ENCODE data around the gene DAPP1.
"Not testable (repeated sequence)": the region's sequence is repeated elsewhere in the genome, so short reads cannot be mapped to it uniquely, and the experiment has no call there.

DAPP1 gene

GRCh38 chr4:99822734-99823133, 6.1 kb downstream of the DAPP1 start:
- Histone ChIP-seq H3K4me1 (ENCODE audit: control insufficient read depth in 5 of 5, insufficient read depth in 5 of 5, low read length in 5 of 5) (peaks cover 0 to 3% (median 0%) of the 10 kb centered on the region in 5 donors), H3K9me3 (ENCODE audit: control insufficient read depth in 5 of 5, low read length in 5 of 5) (no peaks in the 10 kb centered on the region), H3K9ac (ENCODE audit: low read length in 5 of 5) (no peak overlapping the region), H3K4me3 (ENCODE audit: low read depth in 1 of 5, low read length in 5 of 5) (no peak overlapping the region), H3K36me3 (ENCODE audit: control insufficient read depth in 5 of 5, insufficient read depth in 5 of 5, low read length in 5 of 5) (no peaks in the 10 kb centered on the region), H3K27me3 (ENCODE audit: control insufficient read depth in 5 of 5, insufficient read depth in 4 of 5, low read length in 5 of 5) (no peaks in the 10 kb centered on the region), H3K27ac (ENCODE audit: low read depth, low read length) (no peak overlapping the region)

- H3K9me3 ChIP-seq (ENCODE audit: control insufficient read depth in 5 of 5, low read length in 5 of 5): no peaks in the 10 kb centered on the region
- no peak overlapping the region for H3K4me3 ChIP-seq (ENCODE audit: low read depth in 1 of 5, low read length in 5 of 5)
- no peaks in the 10 kb centered on the region for H3K27me3 ChIP-seq (ENCODE audit: control insufficient read depth in 5 of 5, insufficient read depth in 4 of 5, low read length in 5 of 5)
- no peak overlapping the region for H3K27ac ChIP-seq (ENCODE audit: low read depth, low read length)
- H3K4me1 ChIP-seq (ENCODE audit: control insufficient read depth in 5 of 5, insufficient read depth in 5 of 5, low read length in 5 of 5): peaks cover 0 to 3% (median 0%) of the 10 kb centered on the region in 5 donors
- no peak overlapping the region for H3K9ac ChIP-seq (ENCODE audit: low read length in 5 of 5)
- no peaks in the 10 kb centered on the region for H3K36me3 ChIP-seq (ENCODE audit: control insufficient read depth in 5 of 5, insufficient read depth in 5 of 5, low read length in 5 of 5)
Measured at GRCh38 chr4:99824070-99824599, 7.5 kb downstream of the DAPP1 start.

DNA sequence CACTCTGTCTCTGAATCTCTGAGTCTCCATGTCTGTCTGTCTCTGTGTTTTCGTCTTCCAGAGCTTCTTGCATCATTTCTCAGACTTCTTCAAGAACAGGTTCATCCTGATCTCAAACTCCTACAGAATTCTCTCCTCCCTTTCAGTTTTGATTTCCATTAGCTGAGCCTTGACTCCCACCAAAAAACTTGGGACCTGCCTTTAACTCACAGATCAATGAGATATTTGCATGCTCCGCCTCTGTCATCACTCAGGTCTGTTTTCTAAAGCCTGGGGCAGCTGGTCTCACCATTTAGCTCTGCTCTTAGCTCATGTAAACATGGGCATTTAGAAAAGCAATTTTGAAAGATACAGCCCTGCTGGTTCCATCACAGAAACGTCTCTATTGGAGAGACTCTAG, 8.6 kb downstream of the DAPP1 start:
- Histone ChIP-seq H3K27ac (ENCODE audit: low read depth, low read length) (no peak overlapping the region), H3K36me3 (ENCODE audit: control insufficient read depth in 5 of 5, insufficient read depth in 5 of 5, low read length in 5 of 5) (no peaks in the 10 kb centered on the region), H3K4me1 (ENCODE audit: control insufficient read depth in 5 of 5, insufficient read depth in 5 of 5, low read length in 5 of 5) (peaks cover 0 to 3% (median 0%) of the 10 kb centered on the region in 5 donors), H3K9ac (ENCODE audit: low read length in 5 of 5) (no peak overlapping the region), H3K27me3 (ENCODE audit: control insufficient read depth in 5 of 5, insufficient read depth in 4 of 5, low read length in 5 of 5) (no peaks in the 10 kb centered on the region), H3K9me3 (ENCODE audit: control insufficient read depth in 5 of 5, low read length in 5 of 5) (no peaks in the 10 kb centered on the region), H3K4me3 (ENCODE audit: low read depth in 1 of 5, low read length in 5 of 5) (no peak overlapping the region)

- Histone ChIP-seq H3K27ac (ENCODE audit: low read depth, low read length) (no peak overlapping the region), H3K27me3 (ENCODE audit: control insufficient read depth in 5 of 5, insufficient read depth in 4 of 5, low read length in 5 of 5) (no peaks in the 10 kb centered on the region), H3K36me3 (ENCODE audit: control insufficient read depth in 5 of 5, insufficient read depth in 5 of 5, low read length in 5 of 5) (no peaks in the 10 kb centered on the region), H3K4me3 (ENCODE audit: low read depth in 1 of 5, low read length in 5 of 5) (no peak overlapping the region), H3K9me3 (ENCODE audit: control insufficient read depth in 5 of 5, low read length in 5 of 5) (no peaks in the 10 kb centered on the region), H3K9ac (ENCODE audit: low read length in 5 of 5) (no peak overlapping the region), H3K4me1 (ENCODE audit: control insufficient read depth in 5 of 5, insufficient read depth in 5 of 5, low read length in 5 of 5) (peaks cover 0 to 3% (median 0%) of the 10 kb centered on the region in 5 donors)
Measured at GRCh38 chr4:99826016-99826415, 9.4 kb downstream of the DAPP1 start.

GRCh38 chr4:99827454-99827853, 10.8 kb downstream of the DAPP1 start:
- Histone ChIP-seq H3K9ac (ENCODE audit: low read length in 5 of 5) (no peak overlapping the region), H3K27me3 (ENCODE audit: control insufficient read depth in 5 of 5, insufficient read depth in 4 of 5, low read length in 5 of 5) (no peaks in the 10 kb centered on the region), H3K9me3 (ENCODE audit: control insufficient read depth in 5 of 5, low read length in 5 of 5) (no peaks in the 10 kb centered on the region), H3K27ac (ENCODE audit: low read depth, low read length) (no peak overlapping the region), H3K36me3 (ENCODE audit: control insufficient read depth in 5 of 5, insufficient read depth in 5 of 5, low read length in 5 of 5) (no peaks in the 10 kb centered on the region), H3K4me3 (ENCODE audit: low read depth in 1 of 5, low read length in 5 of 5) (no peak overlapping the region), H3K4me1 (ENCODE audit: control insufficient read depth in 5 of 5, insufficient read depth in 5 of 5, low read length in 5 of 5) (no peaks in the 10 kb centered on the region)

- no peak overlapping the region for H3K9ac ChIP-seq (ENCODE audit: low read length in 5 of 5)
- H3K4me3 ChIP-seq (ENCODE audit: low read depth in 1 of 5, low read length in 5 of 5): no peak overlapping the region
- H3K36me3 ChIP-seq (ENCODE audit: control insufficient read depth in 5 of 5, insufficient read depth in 5 of 5, low read length in 5 of 5): no peaks in the 10 kb centered on the region
- H3K9me3 ChIP-seq (ENCODE audit: control insufficient read depth in 5 of 5, low read length in 5 of 5): no peaks in the 10 kb centered on the region
- no peaks in the 10 kb centered on the region for H3K27me3 ChIP-seq (ENCODE audit: control insufficient read depth in 5 of 5, insufficient read depth in 4 of 5, low read length in 5 of 5)
- no peaks in the 10 kb centered on the region for H3K4me1 ChIP-seq (ENCODE audit: control insufficient read depth in 5 of 5, insufficient read depth in 5 of 5, low read length in 5 of 5)
- no peak overlapping the region for H3K27ac ChIP-seq (ENCODE audit: low read depth, low read length)
Measured at GRCh38 chr4:99827857-99828256, 11.2 kb downstream of the DAPP1 start.

GRCh38 chr4:99828477-99828876, 11.8 kb downstream of the DAPP1 start:
- no peak overlapping the region for H3K4me3 ChIP-seq (ENCODE audit: low read depth in 1 of 5, low read length in 5 of 5)
- no peaks in the 10 kb centered on the region for H3K36me3 ChIP-seq (ENCODE audit: control insufficient read depth in 5 of 5, insufficient read depth in 5 of 5, low read length in 5 of 5)
- no peak overlapping the region for H3K27ac ChIP-seq (ENCODE audit: low read depth, low read length)
- H3K4me1 ChIP-seq (ENCODE audit: control insufficient read depth in 5 of 5, insufficient read depth in 5 of 5, low read length in 5 of 5): no peaks in the 10 kb centered on the region
- no peaks in the 10 kb centered on the region for H3K27me3 ChIP-seq (ENCODE audit: control insufficient read depth in 5 of 5, insufficient read depth in 4 of 5, low read length in 5 of 5)
- no peaks in the 10 kb centered on the region for H3K9me3 ChIP-seq (ENCODE audit: control insufficient read depth in 5 of 5, low read length in 5 of 5)
- H3K9ac ChIP-seq (ENCODE audit: low read length in 5 of 5): no peak overlapping the region

DNA sequence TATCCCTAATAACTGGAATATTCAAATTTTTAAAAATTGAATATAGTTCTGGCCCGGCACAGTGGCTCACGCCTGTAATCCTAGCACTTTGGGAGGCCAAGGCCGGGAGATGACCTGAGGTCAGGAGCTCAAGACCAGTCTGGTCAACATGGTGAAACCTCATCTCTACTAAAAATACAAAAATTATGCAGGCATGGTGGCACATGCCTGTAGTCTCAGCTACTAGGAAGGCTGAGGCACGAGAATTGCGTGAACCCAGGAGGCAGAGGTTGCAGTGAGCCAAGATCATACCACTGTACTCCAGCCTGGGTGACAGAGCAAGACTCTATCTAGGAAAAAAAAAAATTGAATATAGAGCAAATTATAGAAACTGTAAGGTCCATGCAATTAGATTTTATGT, 13.4 kb downstream of the DAPP1 start:
- not testable (repeated sequence) for H3K9me3 ChIP-seq (ENCODE audit: control insufficient read depth in 5 of 5, low read length in 5 of 5); H3K4me3 ChIP-seq (ENCODE audit: low read depth in 1 of 5, low read length in 5 of 5); H3K27me3 ChIP-seq (ENCODE audit: control insufficient read depth in 5 of 5, insufficient read depth in 4 of 5, low read length in 5 of 5); H3K4me1 ChIP-seq (ENCODE audit: control insufficient read depth in 5 of 5, insufficient read depth in 5 of 5, low read length in 5 of 5); H3K36me3 ChIP-seq (ENCODE audit: control insufficient read depth in 5 of 5, insufficient read depth in 5 of 5, low read length in 5 of 5); H3K27ac ChIP-seq (ENCODE audit: low read depth, low read length); H3K9ac ChIP-seq (ENCODE audit: low read length in 5 of 5)

GRCh38 chr4:99832321-99832720, 15.7 kb downstream of the DAPP1 start:
- Histone ChIP-seq H3K36me3 (ENCODE audit: control insufficient read depth in 5 of 5, insufficient read depth in 5 of 5, low read length in 5 of 5) (peaks cover 0 to 7% (median 0%) of the 10 kb centered on the region in 5 donors), H3K9me3 (ENCODE audit: control insufficient read depth in 5 of 5, low read length in 5 of 5) (no peaks in the 10 kb centered on the region), H3K4me1 (ENCODE audit: control insufficient read depth in 5 of 5, insufficient read depth in 5 of 5, low read length in 5 of 5) (no peaks in the 10 kb centered on the region), H3K27ac (ENCODE audit: low read depth, low read length) (no peak overlapping the region), H3K9ac (ENCODE audit: low read length in 5 of 5) (no peak overlapping the region), H3K4me3 (ENCODE audit: low read depth in 1 of 5, low read length in 5 of 5) (no peak overlapping the region), H3K27me3 (ENCODE audit: control insufficient read depth in 5 of 5, insufficient read depth in 4 of 5, low read length in 5 of 5) (no peaks in the 10 kb centered on the region)

DNA sequence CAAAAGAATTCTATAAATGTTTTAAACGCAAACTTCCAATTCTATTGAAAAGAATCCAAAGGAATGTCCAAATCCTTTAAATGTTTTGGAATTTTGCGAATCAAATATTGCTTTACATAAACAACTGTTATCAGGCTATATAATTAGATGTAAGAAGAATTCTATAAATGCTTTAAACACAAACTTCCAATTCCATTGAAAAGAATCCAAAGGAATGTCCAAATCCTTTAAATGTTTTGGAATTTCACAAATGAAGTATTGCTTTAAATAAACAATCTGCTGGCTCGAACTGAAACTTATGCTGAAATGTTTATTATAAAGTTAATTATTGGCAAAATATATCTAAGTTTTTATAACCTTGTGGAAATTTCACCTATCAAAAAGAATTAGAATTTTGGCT, 16.1 kb downstream of the DAPP1 start:
- H3K27me3 ChIP-seq (ENCODE audit: control insufficient read depth in 5 of 5, insufficient read depth in 4 of 5, low read length in 5 of 5): no peaks in the 10 kb centered on the region
- H3K4me1 ChIP-seq (ENCODE audit: control insufficient read depth in 5 of 5, insufficient read depth in 5 of 5, low read length in 5 of 5): no peaks in the 10 kb centered on the region
- no peaks in the 10 kb centered on the region for H3K9me3 ChIP-seq (ENCODE audit: control insufficient read depth in 5 of 5, low read length in 5 of 5)
- no peak overlapping the region for H3K4me3 ChIP-seq (ENCODE audit: low read depth in 1 of 5, low read length in 5 of 5)
- H3K9ac ChIP-seq (ENCODE audit: low read length in 5 of 5): no peak overlapping the region
- peaks cover 0 to 7% (median 0%) of the 10 kb centered on the region in 5 donors for H3K36me3 ChIP-seq (ENCODE audit: control insufficient read depth in 5 of 5, insufficient read depth in 5 of 5, low read length in 5 of 5)
- no peak overlapping the region for H3K27ac ChIP-seq (ENCODE audit: low read depth, low read length)

- Histone ChIP-seq H3K9ac (ENCODE audit: low read length in 5 of 5) (no peak overlapping the region), H3K4me1 (ENCODE audit: control insufficient read depth in 5 of 5, insufficient read depth in 5 of 5, low read length in 5 of 5) (no peaks in the 10 kb centered on the region), H3K4me3 (ENCODE audit: low read depth in 1 of 5, low read length in 5 of 5) (no peak overlapping the region), H3K36me3 (ENCODE audit: control insufficient read depth in 5 of 5, insufficient read depth in 5 of 5, low read length in 5 of 5) (peaks cover 0 to 7% (median 0%) of the 10 kb centered on the region in 5 donors), H3K27ac (ENCODE audit: low read depth, low read length) (no peak overlapping the region), H3K27me3 (ENCODE audit: control insufficient read depth in 5 of 5, insufficient read depth in 4 of 5, low read length in 5 of 5) (no peaks in the 10 kb centered on the region), H3K9me3 (ENCODE audit: control insufficient read depth in 5 of 5, low read length in 5 of 5) (no peaks in the 10 kb centered on the region)
Measured at GRCh38 chr4:99833756-99834155, 17.1 kb downstream of the DAPP1 start.

All from subcutaneous abdominal adipose tissue (tissue), 5 donors.